ENCODE results near the gene CHCHD10.

- TF ChIP-seq CTCF (conservative IDR thresholded peaks at IDR 0.05; ENCODE audit: low read depth, low read length) (no peak), ELK1 (IDR thresholded peaks at IDR 0.05; ENCODE audit: borderline replicate concordance, low read depth, low read length) (no peak), POLR2A (IDR thresholded peaks at IDR 0.05; ENCODE audit: low read depth, low read length) (no peak), MAFK (IDR thresholded peaks at IDR 0.05; ENCODE audit: low read depth, low read length) (no peak), NFE2L2 (IDR thresholded peaks at IDR 0.05; ENCODE audit: low read depth, low read length) (no peak), CEBPB (IDR thresholded peaks at IDR 0.05; ENCODE audit: low read depth, low read length) (no peak), RCOR1 (IDR thresholded peaks at IDR 0.05; ENCODE audit: insufficient replicate concordance, low read length) (no peak), MAZ (IDR thresholded peaks at IDR 0.05; ENCODE audit: borderline replicate concordance, low read depth, low read length) (no peak), BHLHE40 (IDR thresholded peaks at IDR 0.05; ENCODE audit: low read depth, low read length) (no peak)
These were observed 23.8 kb downstream of the CHCHD10 start for GRCh38 chr22:23744001-23744400.

All from IMR-90 (cell line).